ENCODE results near the gene COQ3.

The COQ3 gene

DNA sequence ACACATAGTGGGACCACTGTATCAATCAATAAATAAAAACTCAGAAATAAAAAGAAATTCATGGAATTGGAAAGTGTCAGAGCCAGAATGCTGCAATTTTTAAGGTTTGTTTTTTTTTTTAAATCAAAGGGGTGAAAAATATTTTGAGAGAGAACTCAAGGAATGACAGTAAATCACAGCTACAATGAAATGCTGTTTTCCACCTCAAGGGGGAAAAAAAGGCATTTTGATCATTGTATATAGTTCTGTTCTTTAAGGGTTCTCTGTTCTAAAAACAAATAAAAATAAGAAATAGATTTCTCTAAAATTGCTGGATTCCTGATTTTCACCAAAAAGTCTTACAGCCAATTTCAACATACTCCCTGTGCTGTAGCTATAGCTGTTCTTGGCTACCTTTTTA is 69.0 kb downstream of the COQ3 start:
- no peak for DNase-seq
